Uterus (tissue), 4 donors: ENCODE results near the gene IQSEC1. TPM values are rescaled to one million over a fixed set of nuclear protein-coding genes. Genes with fewer than 3 reads are reported as not detected.
A peak's percentile ranks its signal among the peaks of the same experiment; 100 is the strongest.

Experiments
- DNase-seq, 2 donors: peaks; one replicate each; pipeline ENCODE4 v3.0.0-alpha.2; 2019 to 2020
- H3K27ac ChIP-seq, 2 donors: fragments of 200-600 bp; sonication (generic); 1 replicate in 1 of 2; 2 replicates in 1 of 2; pipeline ENCODE4 v1.5.1; 2016 to 2018
- H3K27me3 ChIP-seq, 2 donors: fragments of 200-600 bp; sonication (generic); one replicate each; pipeline ENCODE4 v1.5.1; 2018 to 2019; ENCODE audit warnings: control low read depth in 1 of 2
- H3K36me3 ChIP-seq, 2 donors: fragments of 200-600 bp; sonication (generic); one replicate each; pipeline ENCODE4 v1.5.1; 2019; ENCODE audit warnings: control low read depth in 1 of 2
- H3K4me1 ChIP-seq, 2 donors: fragments of 200-600 bp; sonication (generic); one replicate each; pipeline ENCODE4 v1.5.1; 2018 to 2019; ENCODE audit warnings: control low read depth in 1 of 2
- H3K4me3 ChIP-seq, 2 donors: fragments of 200-600 bp; sonication (generic); 1 replicate in 1 of 2; 2 replicates in 1 of 2; pipeline ENCODE4 v1.5.1; 2018 to 2019; ENCODE audit warnings: mild to moderate bottlenecking in 1 of 2
- H3K9me3 ChIP-seq, 2 donors: fragments of 200-600 bp; sonication (generic); one replicate each; pipeline ENCODE4 v1.5.1; 2019; ENCODE audit warnings: control low read depth in 1 of 2
- POLR2A ChIP-seq, 2 donors: fragments of 450-650 bp; IDR thresholded peaks; one replicate each; pipeline ENCODE4 v1.6.1; 2016; ENCODE audit warnings: antibody characterized with exemption in 2 of 2, mild to moderate bottlenecking in 1 of 2, moderate library complexity in 1 of 2
- intact Hi-C: fragments of 100-400 bp; cut with DNase I; formaldehyde crosslinking; loops from one replicate; pipeline ENCODE4 v1.15.1; 2023; ENCODE audit warnings: low total_unique reads
- total RNA-seq, 4 donors: library from RNA; depleted of rRNA in 3 of 4; stranded (reverse); fragments of >200 nt in 3 of 4; gene quantifications; one replicate each; pipeline versions ENCODE4 v1.1.0 to v1.2.4, GENCODE V29; 2014 to 2023
- TF ChIP-seq, protein P1 (sequence below), 4 experiments: fragments of 200-600 bp in 2 of 4; fragments of 450-650 bp in 2 of 4; sonication (generic) in 2 of 4; IDR thresholded peaks; one replicate each; pipeline ENCODE4 v1.5.1; 2016 to 2019; ENCODE audit warnings: antibody characterized with exemption in 4 of 4, mild to moderate bottlenecking in 2 of 4, moderate library complexity in 1 of 4
- donor health status: DM: yes; HTN: yes; CAD: no.

The IQSEC1 gene
- total RNA-seq, 4 donors from 2014 or later: 17.9 to 61.4 (median 49.7) TPM

DNA sequence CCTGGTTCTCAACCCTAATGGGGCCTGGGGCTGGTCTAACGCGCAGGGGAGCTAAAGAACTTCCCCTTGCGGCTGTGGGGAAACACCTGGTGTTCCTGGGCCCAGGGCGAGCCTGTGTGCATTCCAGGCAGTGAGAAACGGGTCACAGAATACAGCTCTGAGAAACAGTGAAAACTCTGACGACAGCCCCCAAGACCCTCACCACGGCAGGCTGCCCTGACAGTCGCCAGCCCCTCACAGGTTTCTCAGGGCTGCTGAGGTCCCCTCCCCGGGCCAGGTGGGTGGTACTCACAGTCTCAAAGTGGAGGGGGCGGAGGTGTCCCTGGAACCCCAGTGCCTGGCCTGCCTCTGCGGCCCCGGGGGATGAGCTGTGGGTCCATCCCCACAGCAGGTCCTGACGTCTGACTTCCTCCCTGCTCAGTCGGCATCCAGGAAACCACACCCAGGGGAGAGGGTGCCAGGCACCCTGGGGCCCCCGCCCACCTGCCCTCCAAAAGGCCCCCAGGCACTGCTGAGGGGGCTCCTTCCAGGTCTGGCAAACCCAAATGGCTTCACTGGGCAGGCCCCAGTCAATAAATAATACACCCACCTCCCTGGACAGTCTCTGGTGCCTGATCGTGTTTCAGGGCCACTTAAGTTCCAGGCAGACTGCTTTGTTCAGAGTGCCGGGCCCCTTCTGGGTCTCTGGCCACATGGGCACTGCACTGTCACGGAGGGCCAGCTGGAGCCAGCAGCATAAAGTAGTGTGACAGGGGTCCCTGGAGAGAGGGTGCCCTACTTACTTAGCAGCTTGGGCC, 57.7 kb downstream of the IQSEC1 start:
- TF ChIP-seq, protein P1, sequence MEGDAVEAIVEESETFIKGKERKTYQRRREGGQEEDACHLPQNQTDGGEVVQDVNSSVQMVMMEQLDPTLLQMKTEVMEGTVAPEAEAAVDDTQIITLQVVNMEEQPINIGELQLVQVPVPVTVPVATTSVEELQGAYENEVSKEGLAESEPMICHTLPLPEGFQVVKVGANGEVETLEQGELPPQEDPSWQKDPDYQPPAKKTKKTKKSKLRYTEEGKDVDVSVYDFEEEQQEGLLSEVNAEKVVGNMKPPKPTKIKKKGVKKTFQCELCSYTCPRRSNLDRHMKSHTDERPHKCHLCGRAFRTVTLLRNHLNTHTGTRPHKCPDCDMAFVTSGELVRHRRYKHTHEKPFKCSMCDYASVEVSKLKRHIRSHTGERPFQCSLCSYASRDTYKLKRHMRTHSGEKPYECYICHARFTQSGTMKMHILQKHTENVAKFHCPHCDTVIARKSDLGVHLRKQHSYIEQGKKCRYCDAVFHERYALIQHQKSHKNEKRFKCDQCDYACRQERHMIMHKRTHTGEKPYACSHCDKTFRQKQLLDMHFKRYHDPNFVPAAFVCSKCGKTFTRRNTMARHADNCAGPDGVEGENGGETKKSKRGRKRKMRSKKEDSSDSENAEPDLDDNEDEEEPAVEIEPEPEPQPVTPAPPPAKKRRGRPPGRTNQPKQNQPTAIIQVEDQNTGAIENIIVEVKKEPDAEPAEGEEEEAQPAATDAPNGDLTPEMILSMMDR (IDR thresholded peaks at IDR 0.05): no peak
- no peak for TF ChIP-seq POLR2A (IDR thresholded peaks at IDR 0.05)
- H3K4me3 ChIP-seq: no peak overlapping the region
- H3K9me3 ChIP-seq: no peaks in the 10 kb centered on the region
- no peaks in the 10 kb centered on the region for H3K36me3 ChIP-seq
- no peak for DNase-seq
- intact Hi-C loops: no loop called here
- H3K27ac ChIP-seq: peak overlapping the region in 1 of 2 donors; percentile 47
- H3K4me1 ChIP-seq: no peaks in the 10 kb centered on the region
- no peaks in the 10 kb centered on the region for H3K27me3 ChIP-seq

DNA sequence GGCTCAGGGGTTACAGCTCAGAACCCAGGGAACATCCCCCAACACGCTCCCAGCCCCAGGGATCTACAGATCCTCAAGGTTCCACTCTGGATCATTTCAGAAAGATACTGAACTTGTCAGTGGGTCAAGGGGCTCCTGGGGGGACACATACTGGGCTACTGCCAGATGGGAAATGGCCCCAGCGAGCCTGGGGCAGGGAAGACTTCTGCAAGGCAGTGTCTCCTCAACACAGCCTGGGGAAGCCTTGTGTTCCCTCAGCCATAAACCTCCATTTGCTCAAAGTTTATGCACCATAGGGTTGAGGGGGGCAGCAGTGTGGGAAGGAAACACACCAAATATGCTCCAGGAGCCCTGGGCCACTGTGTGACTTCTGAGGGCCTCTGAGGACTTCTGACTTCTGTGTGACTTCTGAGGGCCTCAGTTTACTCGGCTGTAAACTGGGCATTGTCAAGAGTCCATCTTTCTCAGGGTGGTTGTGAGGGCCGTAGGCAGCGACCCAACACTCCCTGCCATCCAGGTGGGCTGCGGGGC, 58.4 kb downstream of the IQSEC1 start:
- H3K4me1 ChIP-seq: no peaks in the 10 kb centered on the region
- no peaks in the 10 kb centered on the region for H3K36me3 ChIP-seq
- intact Hi-C loops: no loop called here
- no peak overlapping the region for H3K4me3 ChIP-seq
- TF ChIP-seq POLR2A (IDR thresholded peaks at IDR 0.05): no peak
- TF ChIP-seq, protein P1 (IDR thresholded peaks at IDR 0.05): no peak
- H3K9me3 ChIP-seq: no peaks in the 10 kb centered on the region
- DNase-seq: no peak
- H3K27ac ChIP-seq: no peak overlapping the region
- H3K27me3 ChIP-seq: no peaks in the 10 kb centered on the region

DNA sequence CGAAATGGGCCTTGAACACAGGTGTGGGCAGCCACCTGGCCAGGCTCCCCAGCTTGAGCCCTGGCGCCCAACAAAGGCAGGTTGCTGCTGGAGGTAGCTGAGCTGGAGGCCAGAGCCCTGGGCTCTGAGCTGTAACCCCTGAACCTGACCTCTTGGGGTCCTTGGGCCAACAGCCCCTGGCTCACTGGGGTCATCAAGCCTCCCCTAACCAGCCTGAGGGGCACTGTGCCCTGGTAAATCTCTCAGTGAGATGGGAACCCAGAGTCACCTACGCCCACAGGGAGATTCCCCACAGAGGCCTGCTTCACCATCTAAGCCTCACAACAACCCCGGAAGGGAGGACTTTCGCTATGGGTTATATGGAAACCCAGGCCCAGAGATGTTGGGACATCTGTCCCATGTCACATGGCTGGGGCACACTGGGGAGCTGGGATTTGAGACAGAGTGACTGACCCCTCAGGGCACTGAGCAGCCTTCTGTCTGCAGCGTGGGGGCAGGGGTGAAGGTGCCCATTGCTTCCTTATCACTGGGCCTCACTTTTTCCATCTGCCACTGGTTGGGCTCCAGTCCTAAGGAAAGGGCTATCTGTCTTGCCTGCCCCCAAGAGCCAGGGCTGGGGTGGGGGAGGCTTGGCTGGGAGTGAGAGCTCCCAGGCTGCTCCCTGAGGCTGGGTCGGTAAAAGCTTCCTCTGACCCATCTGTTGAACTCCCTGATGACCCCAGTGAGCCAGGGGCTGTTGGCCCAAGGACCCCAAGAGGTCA, 59.1 kb downstream of the IQSEC1 start:
- Histone ChIP-seq H3K27me3 (no peaks in the 10 kb centered on the region), H3K36me3 (no peaks in the 10 kb centered on the region), H3K4me1 (no peaks in the 10 kb centered on the region), H3K4me3 (no peak overlapping the region), H3K27ac (no peak overlapping the region), H3K9me3 (no peaks in the 10 kb centered on the region)
- intact Hi-C loops: no loop called here
- no peak for DNase-seq
- TF ChIP-seq, protein P1 (IDR thresholded peaks at IDR 0.05): no peak
- TF ChIP-seq POLR2A (IDR thresholded peaks at IDR 0.05): no peak

DNA sequence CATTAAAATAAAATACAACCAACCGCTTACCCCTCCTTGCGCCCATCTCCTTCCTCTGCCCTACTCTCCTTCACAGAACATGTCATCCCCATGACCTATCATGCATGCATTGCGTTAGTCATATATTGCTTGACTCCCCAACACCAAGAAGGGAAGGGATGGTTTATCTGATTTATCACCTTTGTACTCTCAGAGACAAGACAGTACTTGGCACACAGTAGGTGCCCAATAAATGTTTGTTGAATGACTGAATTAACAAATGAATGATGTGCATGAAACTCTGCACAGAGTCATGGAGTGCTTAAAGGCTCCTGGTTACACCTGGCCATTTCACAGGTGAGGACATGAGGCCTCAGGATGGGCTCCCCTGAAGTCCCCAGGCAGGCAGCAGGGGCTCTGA, 59.7 kb downstream of the IQSEC1 start:
- H3K4me3 ChIP-seq: no peak overlapping the region
- H3K36me3 ChIP-seq: no peaks in the 10 kb centered on the region
- no peaks in the 10 kb centered on the region for H3K9me3 ChIP-seq
- intact Hi-C loops: no loop called here
- H3K4me1 ChIP-seq: no peaks in the 10 kb centered on the region
- H3K27me3 ChIP-seq: no peaks in the 10 kb centered on the region
- TF ChIP-seq POLR2A (IDR thresholded peaks at IDR 0.05): no peak
- TF ChIP-seq, protein P1 (IDR thresholded peaks at IDR 0.05): no peak
- H3K27ac ChIP-seq: no peak overlapping the region
- no peak for DNase-seq

DNA sequence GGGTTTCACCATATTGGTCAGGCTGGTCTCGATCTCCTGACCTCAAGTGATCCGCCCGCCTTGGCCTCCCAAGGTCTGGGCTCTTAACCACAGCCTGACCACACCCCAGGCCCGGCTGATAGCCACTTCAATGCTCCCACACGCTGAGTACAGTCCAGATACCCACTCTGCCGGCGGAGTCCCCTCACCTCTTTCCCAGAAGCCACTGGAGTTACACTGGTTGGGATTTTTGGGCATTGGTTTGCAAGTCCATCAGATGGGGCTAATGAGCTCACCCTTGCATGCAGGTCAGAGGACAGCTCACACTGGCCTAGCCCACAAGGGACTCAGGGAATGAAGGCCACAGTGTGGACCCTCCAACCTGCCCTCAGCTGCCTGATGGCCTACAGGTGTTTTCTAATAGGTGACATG, 60.1 kb downstream of the IQSEC1 start:
- DNase-seq: no peak

More for the DNA sequence above, 60.1 kb downstream of the IQSEC1 start:
- Histone ChIP-seq H3K36me3 (no peaks in the 10 kb centered on the region), H3K27me3 (no peaks in the 10 kb centered on the region), H3K4me1 (no peaks in the 10 kb centered on the region), H3K9me3 (no peaks in the 10 kb centered on the region), H3K27ac (no peak overlapping the region), H3K4me3 (no peak overlapping the region)
- intact Hi-C loops: no loop called here
- TF ChIP-seq, protein P1 (IDR thresholded peaks at IDR 0.05): no peak
- TF ChIP-seq POLR2A (IDR thresholded peaks at IDR 0.05): no peak
